Suppressor macrophage (primary cell): ENCODE results near the gene TIMM23.
"Not testable (repeated sequence)": the region's sequence is repeated elsewhere in the genome, so short reads cannot be mapped to it uniquely, and the experiment has no call there.

Experiments
- DNase-seq, 4 experiments: peaks; one replicate each; pipeline ENCODE4 v3.0.0-alpha.2; 2020 to 2022

The TIMM23 gene

DNA sequence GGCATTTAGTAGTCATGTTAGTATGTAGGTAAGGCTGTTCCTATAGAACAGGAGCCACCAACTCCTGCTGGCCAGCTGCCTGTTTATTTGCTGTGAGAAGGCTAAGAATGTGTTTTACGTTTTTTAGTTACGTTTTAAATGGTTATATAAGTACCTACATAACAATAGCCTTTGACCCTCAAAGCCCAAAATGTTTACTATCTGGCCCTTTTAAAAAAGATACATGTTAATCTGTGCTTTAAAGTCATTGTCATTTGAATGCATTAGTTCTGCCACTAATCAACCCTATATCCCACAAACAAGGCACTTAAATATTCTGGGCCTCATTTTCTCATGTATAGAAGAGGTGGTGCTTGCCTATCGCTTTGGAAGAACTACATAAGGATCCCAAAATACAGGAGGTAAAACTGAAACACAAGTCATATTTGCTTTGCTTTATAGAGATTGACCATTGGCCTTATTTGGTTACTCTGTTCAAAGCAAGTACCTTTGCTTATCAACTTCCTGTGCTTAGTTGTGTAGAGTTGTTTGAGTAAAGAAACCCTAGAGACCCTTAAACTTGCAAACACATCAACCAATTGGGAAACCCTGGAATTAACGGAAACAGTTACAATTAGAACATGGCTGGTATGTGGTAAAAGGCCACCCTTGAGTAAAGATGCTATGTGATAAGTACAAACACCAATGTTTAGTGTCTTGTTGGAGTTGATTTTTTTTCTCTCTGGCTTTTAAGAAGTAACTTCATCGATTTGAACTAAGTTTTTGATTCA is 25.9 kb downstream of the TIMM23 start:
- DNase-seq, result no peak

DNA sequence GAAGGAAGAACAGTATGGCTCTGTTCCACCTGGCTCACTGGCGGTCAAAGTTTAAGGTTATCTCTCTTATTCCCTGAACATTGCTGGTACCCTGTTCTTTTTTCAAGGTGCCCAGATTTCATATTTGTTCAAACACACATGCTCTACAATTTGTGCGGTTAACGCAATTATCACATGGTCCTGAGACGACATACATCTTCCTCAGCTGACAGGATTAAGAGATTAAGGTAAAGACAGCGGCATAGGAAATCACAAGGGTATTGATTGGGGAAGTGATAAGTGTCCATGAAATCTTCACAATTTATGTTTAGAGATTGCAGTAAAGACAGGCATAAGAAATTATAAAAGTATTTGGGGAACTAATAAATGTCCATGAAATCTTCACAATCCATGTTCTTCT is 27.7 kb downstream of the TIMM23 start:
- not testable (repeated sequence) for DNase-seq

- DNase-seq, result no peak
Measured at GRCh38 chr10:46000538-46000937, 28.2 kb downstream of the TIMM23 start.

DNA sequence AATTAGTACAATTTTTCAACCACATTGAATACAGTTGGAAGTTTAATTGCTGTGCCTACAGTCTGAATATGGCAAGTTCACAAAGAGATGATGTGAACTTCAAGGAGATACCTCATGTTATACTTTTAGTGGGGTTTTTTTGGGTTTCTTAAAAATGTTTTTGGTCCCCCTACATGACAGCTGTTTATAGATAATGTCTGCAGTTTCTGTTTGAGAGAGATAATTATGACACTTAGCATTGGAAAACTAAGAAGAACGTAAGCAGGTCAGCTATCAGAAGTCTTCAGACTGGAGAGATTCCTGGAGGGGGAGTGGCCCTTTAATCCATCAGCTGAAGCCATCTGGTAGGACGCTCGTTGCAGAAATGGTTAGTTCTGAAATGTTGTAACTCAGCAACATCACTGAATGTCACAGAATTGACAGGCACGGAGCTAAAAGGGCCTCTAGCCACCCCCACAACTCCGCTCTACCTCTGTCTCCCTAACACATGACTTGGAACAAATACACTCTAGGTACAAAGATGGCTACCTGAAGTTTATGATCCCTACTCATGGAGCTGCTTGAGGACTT is 29.0 kb downstream of the TIMM23 start:
- no peak for DNase-seq

DNA sequence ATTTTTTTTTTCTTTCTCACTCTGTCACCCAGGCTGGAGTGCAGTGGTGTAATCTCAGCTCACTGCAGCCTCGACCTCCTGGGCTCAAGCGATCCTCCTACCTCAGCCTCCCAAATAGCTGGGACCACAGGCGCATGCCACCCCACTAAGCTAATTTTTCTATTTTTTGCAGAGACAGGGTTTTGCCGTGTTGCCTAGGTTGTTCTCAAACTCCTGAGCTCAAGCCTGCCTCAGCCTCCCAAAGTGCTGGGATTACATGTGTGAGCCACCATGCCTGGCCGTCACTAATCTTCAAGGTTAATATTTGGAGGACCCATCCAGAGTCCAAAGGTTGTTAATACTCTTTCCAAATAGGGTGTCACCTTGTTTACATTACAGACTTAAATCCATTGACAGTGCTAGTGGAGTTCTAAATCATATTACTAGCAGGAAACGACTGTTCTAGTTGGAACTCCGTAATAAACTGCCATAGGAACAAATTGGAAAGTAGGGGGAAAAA is 29.9 kb downstream of the TIMM23 start:
- DNase-seq, result not testable (repeated sequence)

DNA sequence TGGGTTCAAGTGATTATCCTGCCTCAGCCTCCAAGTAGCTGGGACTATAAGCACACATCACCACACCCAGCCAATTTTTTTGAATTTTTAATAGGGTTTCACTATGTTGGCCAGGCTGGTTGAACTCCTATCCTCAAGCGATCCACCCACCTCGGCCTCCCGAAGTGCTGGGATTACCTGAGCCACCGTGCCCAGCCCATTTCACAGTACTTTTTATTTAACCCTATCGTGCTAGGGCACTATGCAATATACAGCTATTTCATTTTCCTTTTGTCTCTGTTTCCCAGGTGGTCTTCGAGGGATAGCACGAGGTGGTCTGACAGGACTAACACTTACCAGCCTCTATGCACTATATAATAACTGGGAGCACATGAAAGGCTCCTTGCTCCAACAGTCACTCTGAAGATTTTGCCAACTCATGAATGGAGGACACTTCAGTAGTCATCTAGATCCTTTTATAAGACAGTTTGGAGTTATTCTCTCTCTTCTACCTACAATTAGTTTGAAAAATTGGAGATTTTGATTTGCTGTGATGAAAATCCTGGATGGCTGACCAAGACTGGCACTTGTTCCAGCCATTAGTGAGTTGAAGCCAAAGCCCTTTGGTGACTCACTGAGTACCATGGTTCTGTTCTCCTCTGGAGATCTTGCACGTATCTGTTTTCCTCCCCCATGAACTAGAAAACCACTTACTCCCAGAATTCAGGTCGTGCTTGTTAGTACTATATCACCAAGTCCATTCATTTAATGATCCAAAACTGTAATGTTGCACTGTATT is 30.8 kb downstream of the TIMM23 start:
- no peak for DNase-seq

GRCh38 chr10:46004963-46005362 is 32.7 kb downstream of the TIMM23 start:
- no peak for DNase-seq

- no peak for DNase-seq
Measured at GRCh38 chr10:46005383-46005782, 33.1 kb downstream of the TIMM23 start.

- no peak for DNase-seq
Measured at GRCh38 chr10:46006219-46006618, 33.9 kb downstream of the TIMM23 start.

GRCh38 chr10:46012746-46013145 is 40.5 kb downstream of the TIMM23 start:
- DNase-seq, result no peak

GRCh38 chr10:46014206-46014605 is 41.9 kb downstream of the TIMM23 start:
- DNase-seq, result no peak

GRCh38 chr10:46014683-46015405 is 42.6 kb downstream of the TIMM23 start:
- no peak for DNase-seq

DNA sequence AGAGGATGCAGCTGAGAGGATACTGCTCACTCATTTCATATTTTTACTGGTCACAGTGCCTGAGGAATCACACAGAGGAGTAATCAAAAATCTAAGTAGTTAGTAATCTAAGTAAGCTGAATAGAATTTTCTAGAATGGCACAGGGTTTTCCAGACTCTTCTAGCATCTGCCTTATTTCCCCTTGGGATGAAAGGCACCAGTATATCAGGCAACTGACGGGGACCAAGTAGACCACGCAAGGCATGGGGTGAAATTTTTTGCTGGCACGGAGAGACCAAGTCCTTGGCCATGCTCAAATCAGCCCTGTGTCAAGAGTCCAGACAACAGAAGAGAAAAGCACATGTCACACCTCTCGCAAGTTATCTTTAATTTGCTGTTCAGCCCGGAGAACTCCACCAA is 43.9 kb downstream of the TIMM23 start:
- no peak for DNase-seq

DNA sequence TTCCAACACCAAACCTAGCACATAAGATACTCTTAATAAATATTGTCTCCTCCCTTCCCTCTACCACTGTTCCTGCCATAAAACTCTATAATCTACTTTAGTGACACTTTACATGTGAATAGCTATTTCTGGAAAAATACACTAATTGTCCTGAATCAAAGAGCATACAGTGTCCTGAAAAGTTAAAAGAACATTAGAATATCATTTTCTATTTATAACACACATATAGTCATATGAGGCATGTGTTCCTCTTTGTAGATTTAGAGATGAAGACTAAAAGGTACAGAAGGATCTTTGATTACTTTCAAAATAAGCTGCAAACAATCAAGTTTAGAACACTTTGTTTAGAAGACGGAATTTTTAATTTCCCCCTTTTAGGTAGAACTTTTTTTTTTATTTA is 44.5 kb downstream of the TIMM23 start:
- DNase-seq, result peak in 1 of 4 experiments; percentile 13

- no peak for DNase-seq
Measured at GRCh38 chr10:46017733-46018132, 45.4 kb downstream of the TIMM23 start.

DNA sequence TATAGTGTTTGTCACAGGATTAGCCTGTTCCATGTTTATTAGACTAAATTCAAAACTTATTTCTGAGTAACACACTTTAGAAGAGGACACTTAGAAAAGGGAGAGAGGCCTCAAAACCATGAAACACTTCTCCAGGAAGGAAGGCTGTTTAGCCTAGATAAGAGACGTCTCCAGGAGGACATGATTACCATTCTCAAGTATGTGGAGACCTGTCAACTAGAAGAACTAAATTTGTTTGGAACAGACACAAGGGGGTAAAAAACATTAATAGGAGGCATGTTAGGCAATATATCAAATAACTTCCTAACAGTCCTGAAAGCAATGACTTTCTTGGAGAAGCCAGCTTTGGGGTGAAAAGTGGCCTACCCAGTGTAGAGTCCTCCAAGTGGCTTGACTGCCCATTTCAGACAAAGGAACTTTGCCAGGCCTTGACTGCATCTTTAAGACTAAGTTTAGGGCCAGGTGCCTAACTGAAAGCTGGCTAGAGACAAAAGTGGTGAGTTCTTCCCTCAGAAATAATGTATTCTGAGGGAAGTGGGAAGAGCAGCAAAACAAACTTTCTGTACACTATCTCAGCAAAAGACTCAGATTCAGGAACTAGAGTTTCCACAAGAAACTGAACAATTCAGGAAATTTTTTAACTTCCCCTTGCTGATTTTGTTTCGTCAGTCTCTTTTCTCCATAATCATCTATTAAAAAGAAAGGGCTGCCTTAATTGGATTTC is 46.3 kb downstream of the TIMM23 start:
- peak; percentile 41 to 81 (median 60) for DNase-seq

DNA sequence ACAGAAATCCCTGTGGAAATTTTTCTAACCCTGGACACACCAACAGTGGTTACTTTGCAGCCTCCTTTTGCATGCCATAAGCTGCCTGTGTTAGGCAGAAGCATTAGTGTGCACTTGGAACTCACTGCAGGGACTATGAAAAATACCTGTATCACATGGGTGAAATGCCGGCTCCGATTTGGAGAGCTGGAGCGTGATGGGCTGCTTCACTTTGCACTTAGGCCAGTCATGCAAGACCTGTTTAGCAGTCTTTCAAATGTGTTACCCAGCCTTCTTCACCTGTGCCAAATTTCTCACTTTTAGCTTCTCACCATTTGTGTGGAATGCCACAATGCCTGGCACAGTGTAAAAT is 46.9 kb downstream of the TIMM23 start:
- DNase-seq, result no peak

GRCh38 chr10:46019569-46020343 is 47.5 kb downstream of the TIMM23 start:
- peak; percentile 75 to 89 (median 84) for DNase-seq

DNA sequence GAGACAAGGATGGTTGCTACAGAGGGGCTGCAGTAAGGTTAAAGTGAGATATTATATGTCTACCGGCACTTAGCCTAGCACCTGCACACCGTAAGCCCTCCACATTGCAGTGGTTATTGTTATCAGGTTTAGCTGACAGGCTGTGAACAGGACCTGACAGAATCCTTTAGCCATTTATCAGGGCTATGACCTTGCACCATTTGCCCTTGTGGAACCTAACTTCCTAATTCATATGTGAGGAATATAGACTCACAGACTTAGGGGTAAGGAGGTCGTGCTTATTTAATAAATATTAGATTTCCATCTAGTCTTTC is 48.0 kb downstream of the TIMM23 start:
- peak in 3 of 4 experiments; percentile 33 to 41 (median 40) for DNase-seq

- peak; percentile 96 to 99 (median 98) for DNase-seq
Measured at GRCh38 chr10:46022978-46023702, 50.9 kb downstream of the TIMM23 start.

GRCh38 chr10:46024948-46025347 is 52.7 kb downstream of the TIMM23 start:
- peak in 1 of 4 experiments; percentile 15 for DNase-seq
